Measurements from ENCODE around the gene ERVMER34-1.

The ERVMER34-1 gene

DNA sequence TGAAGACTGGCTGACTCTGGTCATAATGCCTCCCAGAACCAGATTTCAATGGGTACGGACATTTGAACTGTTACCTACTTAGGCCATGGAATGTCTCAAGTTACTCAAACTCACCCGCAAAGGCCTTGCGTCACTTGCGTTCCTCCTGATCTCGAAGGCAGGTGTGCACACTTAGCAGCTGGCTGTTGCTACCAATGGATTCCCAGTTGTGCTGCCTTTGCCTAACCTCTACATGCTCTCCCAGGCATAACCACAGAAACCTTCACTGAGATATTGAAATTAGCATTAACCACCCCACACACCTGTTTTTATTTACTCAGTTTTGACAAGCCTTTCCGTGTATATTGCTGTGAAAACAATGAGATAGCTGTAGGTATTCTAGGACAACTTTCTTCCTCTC lies 2.8 kb downstream of the ERVMER34-1 start:
- H3K36me3 ChIP-seq (ENCODE audit: insufficient read depth, insufficient read length, low read length) = peaks cover 12% of the 10 kb centered on the region
- no peak overlapping the region for H3K9ac ChIP-seq (ENCODE audit: insufficient read length, low read depth)
- no peaks in the 10 kb centered on the region for H3K4me1 ChIP-seq (ENCODE audit: insufficient read depth, insufficient read length)
- DNase-seq (ENCODE audit: low read depth, low spot score) = no peak
- H3K4me3 ChIP-seq (ENCODE audit: insufficient read length, low read depth) = no peak overlapping the region
- H3K9me3 ChIP-seq (ENCODE audit: insufficient read depth, low read length) = no peaks in the 10 kb centered on the region; the same call in 1 of the 2 replicates
- no peak for TF ChIP-seq YY1 (IDR thresholded peaks at IDR 0.05; ENCODE audit: insufficient read depth, insufficient read length)
- TF ChIP-seq SUZ12 (IDR thresholded peaks at IDR 0.05; ENCODE audit: extremely low read depth, insufficient read depth, insufficient read length) = no peak
- no peak for TF ChIP-seq ZNF274 (IDR thresholded peaks at IDR 0.05; ENCODE audit: low read depth, low read length)
- H3K27me3 ChIP-seq (ENCODE audit: insufficient read depth, insufficient read length) = peaks cover 23% of the 10 kb centered on the region

GRCh38 chr4:52744588-52744987 lies 6.6 kb downstream of the ERVMER34-1 start:
- no peaks in the 10 kb centered on the region for H3K9me3 ChIP-seq (ENCODE audit: insufficient read depth, low read length)
- no peak overlapping the region for H3K4me3 ChIP-seq (ENCODE audit: insufficient read length, low read depth)
- peaks cover 12% of the 10 kb centered on the region for H3K36me3 ChIP-seq (ENCODE audit: insufficient read depth, insufficient read length, low read length)
- no peaks in the 10 kb centered on the region for H3K27me3 ChIP-seq (ENCODE audit: insufficient read depth, insufficient read length)
- no peaks in the 10 kb centered on the region for H3K4me1 ChIP-seq (ENCODE audit: insufficient read depth, insufficient read length)
- H3K9ac ChIP-seq (ENCODE audit: insufficient read length, low read depth) = no peak overlapping the region
- no peak for DNase-seq (ENCODE audit: low read depth, low spot score)
- TF ChIP-seq YY1 (IDR thresholded peaks at IDR 0.05; ENCODE audit: insufficient read depth, insufficient read length) (no peak), ZNF274 (IDR thresholded peaks at IDR 0.05; ENCODE audit: low read depth, low read length) (no peak), SUZ12 (IDR thresholded peaks at IDR 0.05; ENCODE audit: extremely low read depth, insufficient read depth, insufficient read length) (no peak)

GRCh38 chr4:52743444-52744019 lies 7.7 kb downstream of the ERVMER34-1 start:
- no peak for TF ChIP-seq SUZ12 (IDR thresholded peaks at IDR 0.05; ENCODE audit: extremely low read depth, insufficient read depth, insufficient read length)
- no peak for TF ChIP-seq ZNF274 (IDR thresholded peaks at IDR 0.05; ENCODE audit: low read depth, low read length)
- TF ChIP-seq YY1 (IDR thresholded peaks at IDR 0.05; ENCODE audit: insufficient read depth, insufficient read length) = no peak
- Histone ChIP-seq H3K27me3 (ENCODE audit: insufficient read depth, insufficient read length) (no peaks in the 10 kb centered on the region), H3K9me3 (ENCODE audit: insufficient read depth, low read length) (no peaks in the 10 kb centered on the region), H3K36me3 (ENCODE audit: insufficient read depth, insufficient read length, low read length) (peaks cover 12% of the 10 kb centered on the region), H3K4me1 (ENCODE audit: insufficient read depth, insufficient read length) (no peaks in the 10 kb centered on the region), H3K4me3 (ENCODE audit: insufficient read length, low read depth) (no peak overlapping the region), H3K9ac (ENCODE audit: insufficient read length, low read depth) (no peak overlapping the region)
- no peak for DNase-seq (ENCODE audit: low read depth, low spot score)

DNA sequence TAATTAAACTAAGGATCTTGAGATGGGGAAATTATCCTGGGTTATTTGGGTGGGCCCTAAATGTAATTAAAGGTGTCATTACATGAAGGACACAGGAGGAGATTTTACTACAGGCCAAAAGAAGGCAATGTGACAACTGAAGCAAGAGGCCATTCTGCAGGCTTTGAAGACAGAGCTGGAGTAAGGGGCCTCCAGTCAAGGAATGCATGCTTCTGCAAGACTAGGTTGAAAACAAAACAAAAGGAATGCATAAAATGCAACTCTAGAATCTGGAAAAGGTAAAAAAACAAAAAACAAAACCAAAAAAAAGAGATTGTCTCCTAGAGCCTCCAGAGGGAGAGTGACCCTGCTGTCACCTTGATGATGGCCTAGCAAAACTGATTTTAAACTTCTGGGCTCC lies 21.6 kb downstream of the ERVMER34-1 start:
- Histone ChIP-seq H3K27me3 (ENCODE audit: insufficient read depth, insufficient read length) (no peaks in the 10 kb centered on the region), H3K36me3 (ENCODE audit: insufficient read depth, insufficient read length, low read length) (no peaks in the 10 kb centered on the region), H3K4me3 (ENCODE audit: insufficient read length, low read depth) (no peak overlapping the region), H3K4me1 (ENCODE audit: insufficient read depth, insufficient read length) (no peaks in the 10 kb centered on the region), H3K9me3 (ENCODE audit: insufficient read depth, low read length) (no peaks in the 10 kb centered on the region), H3K9ac (ENCODE audit: insufficient read length, low read depth) (no peak overlapping the region)
- TF ChIP-seq ZNF274 (IDR thresholded peaks at IDR 0.05; ENCODE audit: low read depth, low read length) = no peak
- TF ChIP-seq SUZ12 (IDR thresholded peaks at IDR 0.05; ENCODE audit: extremely low read depth, insufficient read depth, insufficient read length) = no peak
- TF ChIP-seq YY1 (IDR thresholded peaks at IDR 0.05; ENCODE audit: insufficient read depth, insufficient read length) = no peak
- no peak for DNase-seq (ENCODE audit: low read depth, low spot score)

DNA sequence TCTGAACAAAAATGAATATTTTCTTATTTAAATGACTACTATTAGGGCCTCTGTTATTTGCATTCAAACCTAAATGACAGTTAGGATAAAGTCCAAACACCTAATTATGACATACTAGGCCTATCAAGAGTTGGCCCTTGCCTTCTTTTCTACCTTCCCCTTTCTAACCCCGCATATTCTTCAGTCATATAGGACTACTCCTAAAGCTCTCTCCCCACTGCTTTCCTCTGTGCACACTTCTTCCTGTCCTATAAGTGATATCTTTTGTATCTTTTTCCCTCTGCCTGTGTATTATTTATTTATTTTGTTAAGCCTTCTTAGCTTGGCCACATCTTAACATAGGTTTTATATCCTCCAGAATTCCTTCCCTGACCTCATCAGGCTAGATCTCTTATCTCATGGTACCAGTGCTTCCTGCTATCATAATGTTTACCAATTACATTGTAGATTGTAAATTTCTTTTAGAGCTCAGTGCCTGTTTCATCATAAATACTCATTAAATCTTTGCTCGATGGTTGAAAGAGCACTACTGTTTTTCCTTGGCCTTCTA lies 22.5 kb downstream of the ERVMER34-1 start:
- Histone ChIP-seq H3K27me3 (ENCODE audit: insufficient read depth, insufficient read length) (no peaks in the 10 kb centered on the region), H3K9ac (ENCODE audit: insufficient read length, low read depth) (no peak overlapping the region), H3K36me3 (ENCODE audit: insufficient read depth, insufficient read length, low read length) (no peaks in the 10 kb centered on the region), H3K9me3 (ENCODE audit: insufficient read depth, low read length) (no peaks in the 10 kb centered on the region), H3K4me1 (ENCODE audit: insufficient read depth, insufficient read length) (no peaks in the 10 kb centered on the region), H3K4me3 (ENCODE audit: insufficient read length, low read depth) (no peak overlapping the region)
- DNase-seq (ENCODE audit: low read depth, low spot score) = no peak
- TF ChIP-seq SUZ12 (IDR thresholded peaks at IDR 0.05; ENCODE audit: extremely low read depth, insufficient read depth, insufficient read length) (no peak), ZNF274 (IDR thresholded peaks at IDR 0.05; ENCODE audit: low read depth, low read length) (no peak), YY1 (IDR thresholded peaks at IDR 0.05; ENCODE audit: insufficient read depth, insufficient read length) (no peak)

- DNase-seq (ENCODE audit: low read depth, low spot score) = no peak
- Histone ChIP-seq H3K4me1 (ENCODE audit: insufficient read depth, insufficient read length) (no peaks in the 10 kb centered on the region), H3K9me3 (ENCODE audit: insufficient read depth, low read length) (no peaks in the 10 kb centered on the region), H3K27me3 (ENCODE audit: insufficient read depth, insufficient read length) (no peaks in the 10 kb centered on the region), H3K36me3 (ENCODE audit: insufficient read depth, insufficient read length, low read length) (no peaks in the 10 kb centered on the region), H3K4me3 (ENCODE audit: insufficient read length, low read depth) (no peak overlapping the region), H3K9ac (ENCODE audit: insufficient read length, low read depth) (no peak overlapping the region)
- no peak for TF ChIP-seq SUZ12 (IDR thresholded peaks at IDR 0.05; ENCODE audit: extremely low read depth, insufficient read depth, insufficient read length)
- TF ChIP-seq YY1 (IDR thresholded peaks at IDR 0.05; ENCODE audit: insufficient read depth, insufficient read length) = no peak
- TF ChIP-seq ZNF274 (IDR thresholded peaks at IDR 0.05; ENCODE audit: low read depth, low read length) = no peak
Measured at GRCh38 chr4:52726826-52727580, 24.2 kb downstream of the ERVMER34-1 start.

Data from NT2/D1 (cell line).